ENCODE data around the gene TBX21. TPM values are rescaled to one million over a fixed set of nuclear protein-coding genes. Genes with fewer than 3 reads are reported as not detected.
"Not testable (repeated sequence)": the region's sequence is repeated elsewhere in the genome, so short reads cannot be mapped to it uniquely, and the experiment has no call there.

The TBX21 gene
- total RNA-seq, 4 donors from 2014 or later: 0.42 to 2.2 (median 0.61) TPM

GRCh38 chr17:47739150-47739549 lies 6.1 kb downstream of the TBX21 start:
- DNase-seq (ENCODE audit: extremely low spot score): no peak
- Histone ChIP-seq H3K4me1 (peaks cover 0 to 7% (median 0%) of the 10 kb centered on the region in 4 donors), H3K9me3 (no peaks in the 10 kb centered on the region), H3K27ac (replicated peaks in 1 of 4) (no peak overlapping the region), H3K36me3 (no peaks in the 10 kb centered on the region), H3K4me3 (no peak overlapping the region), H3K27me3 (peaks cover 0 to 80% (median 5%) of the 10 kb centered on the region in 4 donors)
- TF ChIP-seq CTCF (IDR thresholded peaks at IDR 0.05) (no peak), POLR2A (IDR thresholded peaks at IDR 0.05; ENCODE audit: low read depth) (no peak), POLR2AphosphoS5 (IDR thresholded peaks at IDR 0.05) (no peak), EP300 (IDR thresholded peaks at IDR 0.05) (no peak)
- WGBS: 83% methylated on average over 8 of the region's 8 CpGs
- intact Hi-C loops (cut with DNase I): no loop called here

GRCh38 chr17:47739945-47740344 lies 6.9 kb downstream of the TBX21 start:
- H3K27ac ChIP-seq (replicated peaks in 1 of 4); DNase-seq (ENCODE audit: extremely low spot score); H3K36me3 ChIP-seq; H3K4me3 ChIP-seq; H3K9me3 ChIP-seq; intact Hi-C loops (cut with DNase I); H3K4me1 ChIP-seq: not testable (repeated sequence)
- H3K27me3 ChIP-seq: peaks cover 0 to 80% (median 8%) of the 10 kb centered on the region in 4 donors
- 93% methylated on average over 12 of the region's 12 CpGs for WGBS

- Histone ChIP-seq H3K27me3 (peaks cover 0 to 82% (median 9%) of the 10 kb centered on the region in 4 donors), H3K9me3 (no peaks in the 10 kb centered on the region), H3K36me3 (no peaks in the 10 kb centered on the region), H3K4me1 (peaks cover 0 to 6% (median 0%) of the 10 kb centered on the region in 4 donors), H3K4me3 (no peak overlapping the region), H3K27ac (replicated peaks in 1 of 4) (no peak overlapping the region)
- intact Hi-C loops (cut with DNase I): no loop called here
- DNase-seq (ENCODE audit: extremely low spot score): no peak
- 81% methylated on average over 11 of the region's 11 CpGs for WGBS
- TF ChIP-seq EP300 (IDR thresholded peaks at IDR 0.05) (no peak), POLR2AphosphoS5 (IDR thresholded peaks at IDR 0.05) (no peak), CTCF (IDR thresholded peaks at IDR 0.05) (no peak), POLR2A (IDR thresholded peaks at IDR 0.05; ENCODE audit: low read depth) (no peak)
Observed at GRCh38 chr17:47741109-47741792, 8.2 kb downstream of the TBX21 start.

GRCh38 chr17:47741793-47742145 lies 8.7 kb downstream of the TBX21 start:
- Histone ChIP-seq H3K9me3 (no peaks in the 10 kb centered on the region), H3K27me3 (peaks cover 0 to 82% (median 9%) of the 10 kb centered on the region in 4 donors), H3K27ac (replicated peaks in 1 of 4) (no peak overlapping the region), H3K4me3 (no peak overlapping the region), H3K36me3 (no peaks in the 10 kb centered on the region), H3K4me1 (peaks cover 0 to 6% (median 0%) of the 10 kb centered on the region in 4 donors)
- WGBS: 88% methylated on average over 9 of the region's 9 CpGs
- no peak for DNase-seq (ENCODE audit: extremely low spot score)
- intact Hi-C loops (cut with DNase I): no loop called here
- TF ChIP-seq POLR2AphosphoS5 (IDR thresholded peaks at IDR 0.05): no peak
- no peak for TF ChIP-seq EP300 (IDR thresholded peaks at IDR 0.05)
- no peak for TF ChIP-seq POLR2A (IDR thresholded peaks at IDR 0.05; ENCODE audit: low read depth)
- no peak for TF ChIP-seq CTCF (IDR thresholded peaks at IDR 0.05)

- no peak overlapping the region for H3K4me3 ChIP-seq
- H3K27ac ChIP-seq (replicated peaks in 1 of 4): no peak overlapping the region
- WGBS: 45% methylated on average over 15 of the region's 26 CpGs
- no peak for DNase-seq (ENCODE audit: extremely low spot score)
- intact Hi-C loops (cut with DNase I): no loop called here
- peaks cover 0 to 77% (median 9%) of the 10 kb centered on the region in 4 donors for H3K27me3 ChIP-seq
- peaks cover 0 to 6% (median 0%) of the 10 kb centered on the region in 4 donors for H3K4me1 ChIP-seq
- TF ChIP-seq CTCF (IDR thresholded peaks at IDR 0.05): peak in 2 of 3 experiments; percentile 17 to 20
- TF ChIP-seq POLR2A (IDR thresholded peaks at IDR 0.05; ENCODE audit: low read depth): no peak
- no peaks in the 10 kb centered on the region for H3K9me3 ChIP-seq
- H3K36me3 ChIP-seq: no peaks in the 10 kb centered on the region
Observed at GRCh38 chr17:47742319-47743181, 9.5 kb downstream of the TBX21 start.
